Measurements from ENCODE around the gene NR2F1-AS1. TPM values are rescaled to one million over a fixed set of nuclear protein-coding genes. Genes with fewer than 3 reads are reported as not detected.

NR2F1-AS1 gene
- total and polyA plus RNA-seq, 3 donors from 2014 or later, result 15.6 to 24.8 (median 20.6) TPM

DNA sequence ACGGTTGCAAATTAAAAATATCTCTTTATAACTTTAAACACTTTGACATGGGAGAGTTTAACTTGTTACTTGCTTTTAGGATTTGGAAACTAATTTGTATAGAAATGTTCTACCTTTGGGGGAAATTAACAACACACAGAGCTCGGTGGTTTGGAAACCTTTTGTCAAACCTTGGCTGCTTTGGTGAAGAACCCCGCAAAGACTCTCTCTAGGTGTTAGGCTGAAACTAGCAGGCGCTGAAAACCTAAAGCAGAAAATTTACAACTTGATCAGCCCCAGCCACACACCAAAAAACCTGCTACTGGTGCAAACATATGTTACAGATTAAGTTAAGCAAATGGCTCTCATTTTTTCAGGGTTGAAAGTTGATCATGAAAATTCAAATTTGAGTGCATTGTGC lies 27.8 kb upstream of the NR2F1-AS1 start:
- Histone ChIP-seq H3K4me3 (no peak overlapping the region), H3K4me1 (no peaks in the 10 kb centered on the region), H3K27ac (no peak overlapping the region), H3K9me3 (no peaks in the 10 kb centered on the region), H3K36me3 (ENCODE audit: low read depth, missing control alignments) (no peaks in the 10 kb centered on the region), H3K27me3 (peaks cover 3% of the 10 kb centered on the region)
- TF ChIP-seq, protein P1, sequence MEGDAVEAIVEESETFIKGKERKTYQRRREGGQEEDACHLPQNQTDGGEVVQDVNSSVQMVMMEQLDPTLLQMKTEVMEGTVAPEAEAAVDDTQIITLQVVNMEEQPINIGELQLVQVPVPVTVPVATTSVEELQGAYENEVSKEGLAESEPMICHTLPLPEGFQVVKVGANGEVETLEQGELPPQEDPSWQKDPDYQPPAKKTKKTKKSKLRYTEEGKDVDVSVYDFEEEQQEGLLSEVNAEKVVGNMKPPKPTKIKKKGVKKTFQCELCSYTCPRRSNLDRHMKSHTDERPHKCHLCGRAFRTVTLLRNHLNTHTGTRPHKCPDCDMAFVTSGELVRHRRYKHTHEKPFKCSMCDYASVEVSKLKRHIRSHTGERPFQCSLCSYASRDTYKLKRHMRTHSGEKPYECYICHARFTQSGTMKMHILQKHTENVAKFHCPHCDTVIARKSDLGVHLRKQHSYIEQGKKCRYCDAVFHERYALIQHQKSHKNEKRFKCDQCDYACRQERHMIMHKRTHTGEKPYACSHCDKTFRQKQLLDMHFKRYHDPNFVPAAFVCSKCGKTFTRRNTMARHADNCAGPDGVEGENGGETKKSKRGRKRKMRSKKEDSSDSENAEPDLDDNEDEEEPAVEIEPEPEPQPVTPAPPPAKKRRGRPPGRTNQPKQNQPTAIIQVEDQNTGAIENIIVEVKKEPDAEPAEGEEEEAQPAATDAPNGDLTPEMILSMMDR (IDR thresholded peaks at IDR 0.05), result no peak
- TF ChIP-seq POLR2A (IDR thresholded peaks at IDR 0.05), result no peak
- intact Hi-C loops (cut with DNase I; ENCODE audit: low total_unique reads), result no loop called here
- no peak for DNase-seq
- 35 to 52% methylated on average over 4 of the region's 4 CpGs for WGBS, 2 donors

DNA sequence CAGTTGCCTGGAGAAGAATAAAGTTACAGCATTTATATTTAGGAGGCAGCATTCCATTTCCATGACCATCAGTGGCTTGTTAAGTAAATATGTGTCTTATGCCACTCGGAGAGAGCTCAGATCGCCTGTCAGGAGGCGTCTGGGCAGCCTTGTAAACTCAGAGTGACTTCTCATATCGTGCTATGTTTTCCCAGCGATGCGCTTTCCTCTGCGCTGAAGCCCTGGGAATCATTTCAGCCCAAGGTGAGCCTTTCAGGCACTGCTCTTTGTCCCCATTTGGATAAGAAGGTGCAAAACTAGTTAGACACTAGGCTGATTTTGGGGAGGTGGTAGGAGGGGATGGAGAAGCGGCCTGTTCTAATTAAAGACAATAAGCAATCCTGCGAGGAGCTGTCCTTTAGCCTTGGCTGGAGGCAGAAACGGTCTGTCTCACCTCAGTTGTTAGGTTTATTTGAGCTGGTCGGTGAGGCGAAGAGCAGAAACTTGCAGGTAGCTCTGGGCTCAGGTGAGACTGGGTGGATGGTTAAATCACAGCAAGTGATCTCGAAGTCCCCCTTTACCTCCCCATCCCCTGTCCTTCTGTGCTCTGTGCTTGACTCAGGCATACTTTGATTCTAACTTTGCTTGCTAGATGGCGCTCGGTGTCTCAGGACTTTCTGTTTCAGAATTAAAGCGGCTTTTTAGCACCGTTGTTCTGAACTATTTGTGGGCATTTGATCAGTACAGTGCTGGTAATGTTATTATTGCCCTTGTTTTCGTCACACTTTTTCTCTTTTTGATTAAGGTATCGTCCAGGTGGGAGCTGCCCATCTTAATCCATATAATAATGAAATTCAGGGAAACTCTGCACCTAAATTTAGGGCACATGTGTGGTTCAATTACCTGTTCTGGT lies 26.6 kb upstream of the NR2F1-AS1 start:
- Histone ChIP-seq H3K36me3 (ENCODE audit: low read depth, missing control alignments) (no peaks in the 10 kb centered on the region), H3K4me1 (no peaks in the 10 kb centered on the region), H3K9me3 (no peaks in the 10 kb centered on the region), H3K27me3 (peaks cover 3% of the 10 kb centered on the region), H3K27ac (no peak overlapping the region), H3K4me3 (no peak overlapping the region)
- no peak for DNase-seq
- intact Hi-C loops (cut with DNase I; ENCODE audit: low total_unique reads), result no loop called here
- 31 to 32% methylated on average over 19 of the region's 19 CpGs for WGBS, 2 donors
- no peak for TF ChIP-seq POLR2A (IDR thresholded peaks at IDR 0.05)
- TF ChIP-seq, protein P1 (IDR thresholded peaks at IDR 0.05), result no peak

DNA sequence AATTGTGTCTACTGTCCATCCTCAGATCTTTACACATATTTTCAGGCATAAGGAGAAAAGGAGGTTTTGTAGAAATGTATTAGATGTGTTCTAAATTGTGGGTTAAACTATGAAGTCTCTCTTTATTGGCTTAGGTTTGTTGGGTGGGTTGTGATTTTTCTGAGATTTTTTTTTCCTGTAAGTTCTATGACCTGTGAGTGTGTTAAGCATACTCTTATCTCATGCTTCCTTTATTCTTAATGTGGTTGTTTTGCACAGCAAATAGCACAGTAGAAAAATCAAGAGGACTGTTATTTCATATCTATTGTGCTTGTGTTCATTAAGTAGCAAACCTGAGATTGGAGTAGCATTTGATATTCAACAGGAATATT lies 25.3 kb upstream of the NR2F1-AS1 start:
- no peaks in the 10 kb centered on the region for H3K9me3 ChIP-seq
- H3K4me1 ChIP-seq, result no peaks in the 10 kb centered on the region
- no peak overlapping the region for H3K27ac ChIP-seq
- no peaks in the 10 kb centered on the region for H3K36me3 ChIP-seq (ENCODE audit: low read depth, missing control alignments)
- H3K27me3 ChIP-seq, result peaks cover 3% of the 10 kb centered on the region
- TF ChIP-seq, protein P1 (IDR thresholded peaks at IDR 0.05), result no peak
- intact Hi-C loops (cut with DNase I; ENCODE audit: low total_unique reads), result no loop called here
- H3K4me3 ChIP-seq, result no peak overlapping the region
- no peak for DNase-seq

DNA sequence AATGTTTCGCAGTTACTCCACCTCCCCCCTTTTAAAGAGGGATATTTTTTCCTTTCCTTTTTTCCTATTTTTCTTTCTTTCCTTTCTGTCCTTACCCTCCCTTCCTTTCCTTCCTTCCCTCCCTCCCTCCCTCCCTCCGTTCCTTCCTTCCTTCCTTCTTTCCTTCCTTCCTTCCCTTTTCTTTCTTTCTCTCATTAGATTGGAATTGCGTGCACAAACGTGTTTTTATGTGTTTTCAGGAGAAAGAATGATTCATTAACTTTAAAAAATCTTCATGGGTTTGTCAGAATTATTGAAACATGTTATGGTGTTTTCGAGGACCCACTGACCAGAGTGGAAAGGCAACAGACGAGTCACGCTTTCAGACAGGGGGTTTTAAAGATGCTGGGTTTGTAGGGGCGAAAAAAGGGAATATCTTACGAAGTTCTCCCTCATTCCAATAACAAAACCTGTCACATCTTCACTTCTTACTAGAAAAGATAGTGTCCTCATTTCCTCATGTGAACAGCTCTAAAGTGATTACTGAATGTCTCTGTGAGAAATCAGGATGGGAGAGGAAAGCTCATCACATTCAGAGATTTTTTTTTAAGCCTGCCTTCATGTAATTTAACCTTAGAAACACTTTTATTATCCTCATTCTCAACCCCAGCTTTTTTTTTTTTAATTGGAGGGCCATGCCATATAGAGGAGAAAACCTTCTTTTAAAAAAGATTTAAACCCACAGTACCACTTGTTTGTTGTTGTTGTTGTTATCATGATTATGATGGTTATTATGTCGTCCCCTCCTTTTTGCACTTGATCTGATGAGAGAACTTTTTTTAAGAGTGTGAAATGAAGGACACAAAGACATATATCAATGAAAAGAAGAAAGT lies 23.9 kb upstream of the NR2F1-AS1 start:
- Histone ChIP-seq H3K27me3 (no peaks in the 10 kb centered on the region), H3K9me3 (no peaks in the 10 kb centered on the region), H3K27ac (no peak overlapping the region), H3K4me3 (no peak overlapping the region), H3K36me3 (ENCODE audit: low read depth, missing control alignments) (no peaks in the 10 kb centered on the region), H3K4me1 (no peaks in the 10 kb centered on the region)
- DNase-seq, result no peak
- TF ChIP-seq, protein P1 (IDR thresholded peaks at IDR 0.05), result no peak
- TF ChIP-seq POLR2A (IDR thresholded peaks at IDR 0.05), result no peak
- WGBS, 2 donors, result 52 to 65% methylated on average over 10 of the region's 10 CpGs
- intact Hi-C loops (cut with DNase I; ENCODE audit: low total_unique reads), result no loop called here
